K562 (cell line): ENCODE data around the gene BRD4. TPM values are rescaled to one million over a fixed set of nuclear protein-coding genes. Genes with fewer than 3 reads are reported as not detected.

Experiments used
- EWSR1 ChIP-seq: fragments of 450-650 bp; IDR thresholded peaks from 2 replicates; pipeline ENCODE4 v1.6.1; 2018; ENCODE audit warnings: borderline replicate concordance, mild to moderate bottlenecking, low read depth, moderate library complexity; ENCODE audit not compliant: partially characterized antibody
- TBP ChIP-seq: optimal IDR thresholded peaks from 2 replicates; pipeline ENCODE3; 2011; ENCODE audit warnings: low read depth, low read length, improper control_type of control experiment
- ZBTB11 ChIP-seq, 3 experiments: fragments of 200-800 bp in 1 of 3; fragments of 250-450 bp in 1 of 3; fragments of 450-650 bp in 1 of 3; sonication (Bioruptor Pico) in 1 of 3; sonication (Bioruptor generic) in 1 of 3; formaldehyde crosslinking in 1 of 3; IDR thresholded peaks; 2 replicates each; pipeline versions ENCODE4 v1.6.1 to v1.8.0; 2016 to 2022; ENCODE audit warnings: mild to moderate bottlenecking in 2 of 3, missing genetic modification characterization in 2 of 3, missing compliant biosample characterization in 1 of 3, moderate library complexity in 1 of 3
- polyA plus RNA-seq, 8 experiments: library from polyadenylated mRNA; depleted of rRNA in 4 of 8; stranded (reverse) in 5 of 8; unstranded in 3 of 8; fragments of >200 nt; fragmentation: Nextera tagmentation in 2 of 8; fragmentation: Illumina TruSeq in 1 of 8; extraction: Ambion mirVana in 2 of 8; extraction: Trizol in 1 of 8; gene quantifications; 2 replicates each; pipeline versions ENCODE4 v1.2.1 to v1.2.3, GENCODE V29; 2011 to 2014; ENCODE audit warnings: inconsistent platforms in 1 of 8, missing spikeins in 1 of 8
- total RNA-seq, 7 experiments: library from RNA; depleted of rRNA in 6 of 7; stranded (reverse); fragments of >200 nt in 6 of 7; fragmentation: Illumina TruSeq in 2 of 7; extraction: Trizol in 2 of 7; gene quantifications; 2 replicates each; pipeline versions ENCODE4 v1.2.1 to v1.2.3, GENCODE V29; 2011 to 2021; ENCODE audit warnings: low replicate concordance in 1 of 7
- TF ChIP-seq, protein P1 (sequence below): fragments of 450-650 bp; IDR thresholded peaks from 2 replicates; pipeline ENCODE4 v1.7.0; 2016; ENCODE audit warnings: borderline replicate concordance

BRD4 gene
- total and polyA plus RNA-seq, 9 of the 15 experiments (the other 6 are each of a cell fraction or from before 2014, with no cell fraction given) = 1.8 to 105 (median 15.6) TPM

DNA sequence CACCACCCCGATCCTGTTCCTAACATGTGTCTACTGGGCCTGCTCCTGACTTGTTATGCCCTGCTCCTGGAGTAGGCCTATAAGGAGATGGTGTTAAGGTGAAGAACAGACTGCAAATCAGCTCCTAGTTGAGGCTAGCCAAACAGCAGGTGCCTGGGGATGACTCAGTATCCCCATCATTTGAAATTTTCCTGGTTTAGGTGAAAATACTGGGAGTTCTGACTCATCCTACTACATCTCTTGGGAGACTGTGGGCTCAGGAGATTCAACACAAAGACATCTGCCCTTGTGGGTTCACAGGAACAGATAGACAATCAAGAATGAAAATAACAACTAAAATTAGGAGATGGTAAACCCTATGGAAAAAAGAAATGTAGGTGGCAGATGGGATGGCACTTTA is 41.2 kb downstream of the BRD4 start (continued):
- no peak for TF ChIP-seq ZBTB11 (CRISPR knock-in tag; IDR thresholded peaks at IDR 0.05)
- TF ChIP-seq EWSR1 = no peak
- no peak for TF ChIP-seq TBP
- TF ChIP-seq, protein P1, sequence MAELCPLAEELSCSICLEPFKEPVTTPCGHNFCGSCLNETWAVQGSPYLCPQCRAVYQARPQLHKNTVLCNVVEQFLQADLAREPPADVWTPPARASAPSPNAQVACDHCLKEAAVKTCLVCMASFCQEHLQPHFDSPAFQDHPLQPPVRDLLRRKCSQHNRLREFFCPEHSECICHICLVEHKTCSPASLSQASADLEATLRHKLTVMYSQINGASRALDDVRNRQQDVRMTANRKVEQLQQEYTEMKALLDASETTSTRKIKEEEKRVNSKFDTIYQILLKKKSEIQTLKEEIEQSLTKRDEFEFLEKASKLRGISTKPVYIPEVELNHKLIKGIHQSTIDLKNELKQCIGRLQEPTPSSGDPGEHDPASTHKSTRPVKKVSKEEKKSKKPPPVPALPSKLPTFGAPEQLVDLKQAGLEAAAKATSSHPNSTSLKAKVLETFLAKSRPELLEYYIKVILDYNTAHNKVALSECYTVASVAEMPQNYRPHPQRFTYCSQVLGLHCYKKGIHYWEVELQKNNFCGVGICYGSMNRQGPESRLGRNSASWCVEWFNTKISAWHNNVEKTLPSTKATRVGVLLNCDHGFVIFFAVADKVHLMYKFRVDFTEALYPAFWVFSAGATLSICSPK = no peak
